WTC11 (cell line): Measurements from ENCODE around the gene SPATC1L.

Experiments
- IRF2 ChIP-seq: sonication (generic); formaldehyde crosslinking; IDR thresholded peaks from 2 replicates; pipeline ENCODE4 v1.8.0; 2022; ENCODE audit warnings: low read depth, missing genetic modification reagents, borderline replicate concordance
- TP53 ChIP-seq: sonication (generic); formaldehyde crosslinking; IDR thresholded peaks from 2 replicates; pipeline ENCODE4 v1.8.1; 2023; ENCODE audit warnings: mild to moderate bottlenecking, missing genetic modification reagents
- TF ChIP-seq, protein P1 (sequence below): fragments of 200-600 bp; IDR thresholded peaks from 2 replicates; pipeline ENCODE4 v1.8.0; 2022; ENCODE audit warnings: antibody characterized with exemption
- TF ChIP-seq, protein P2 (sequence below): sonication (generic); formaldehyde crosslinking; IDR thresholded peaks from 2 replicates; pipeline ENCODE4 v1.8.1; 2023; ENCODE audit warnings: mild to moderate bottlenecking, moderate library complexity, missing genetic modification reagents
- TF ChIP-seq, protein P3 (sequence below): sonication (generic); formaldehyde crosslinking; conservative IDR thresholded peaks from 2 replicates; pipeline ENCODE4 v1.8.1; 2023; ENCODE audit warnings: mild to moderate bottlenecking, low read depth, missing genetic modification reagents, moderate library complexity
- TF ChIP-seq, protein P4 (sequence below): sonication (generic); formaldehyde crosslinking; conservative IDR thresholded peaks from 2 replicates; pipeline ENCODE4 v1.8.1; 2022; ENCODE audit warnings: mild to moderate bottlenecking, missing genetic modification reagents

DNA sequence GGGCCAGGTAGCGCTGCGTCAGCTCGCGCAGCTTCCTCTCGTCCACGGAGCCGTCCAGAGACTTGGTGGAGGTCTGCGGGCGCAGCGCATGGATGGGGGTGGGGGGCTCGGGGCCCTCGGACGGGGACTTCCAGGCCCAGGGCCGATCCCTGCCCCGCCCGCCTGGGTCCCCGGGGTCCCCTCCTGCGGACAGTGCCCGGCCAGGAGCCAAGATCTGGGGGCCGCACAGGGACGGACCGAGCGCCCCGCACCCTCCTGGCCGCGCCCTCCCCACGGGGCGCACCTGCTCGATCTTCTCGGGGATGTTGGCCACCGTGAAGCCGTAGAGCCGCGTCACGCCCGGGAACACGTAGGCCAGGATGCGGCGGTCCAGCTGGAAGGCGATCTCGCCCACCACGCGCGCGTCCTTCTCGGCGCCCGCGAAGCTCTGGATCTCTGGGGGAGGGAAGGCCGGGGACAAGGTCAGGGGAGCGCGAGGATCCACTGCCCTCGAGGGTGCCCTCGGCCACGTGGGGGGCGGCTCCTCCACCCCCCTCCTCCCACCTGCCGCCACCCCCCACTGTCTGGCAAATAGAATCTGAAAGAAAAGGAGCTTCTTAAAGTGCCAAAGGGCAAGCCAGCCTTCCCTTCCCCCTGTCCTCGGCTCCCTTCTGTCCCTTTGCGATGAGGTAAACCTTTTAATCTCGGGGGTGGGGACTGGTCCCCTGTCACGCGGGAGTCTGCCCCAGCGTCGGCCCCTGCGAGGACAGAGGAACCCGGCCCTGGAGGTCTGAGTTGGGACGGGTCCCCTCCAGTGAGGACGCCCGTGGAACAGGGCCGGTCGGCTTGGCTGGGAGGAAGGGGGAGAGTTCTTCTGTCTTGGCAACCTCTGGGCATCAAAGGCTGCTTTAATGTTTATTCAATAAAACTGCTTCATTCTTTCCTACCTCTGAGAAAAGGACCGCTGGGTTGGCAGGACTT is 22.3 kb downstream of the SPATC1L start:
- TF ChIP-seq, protein P1, sequence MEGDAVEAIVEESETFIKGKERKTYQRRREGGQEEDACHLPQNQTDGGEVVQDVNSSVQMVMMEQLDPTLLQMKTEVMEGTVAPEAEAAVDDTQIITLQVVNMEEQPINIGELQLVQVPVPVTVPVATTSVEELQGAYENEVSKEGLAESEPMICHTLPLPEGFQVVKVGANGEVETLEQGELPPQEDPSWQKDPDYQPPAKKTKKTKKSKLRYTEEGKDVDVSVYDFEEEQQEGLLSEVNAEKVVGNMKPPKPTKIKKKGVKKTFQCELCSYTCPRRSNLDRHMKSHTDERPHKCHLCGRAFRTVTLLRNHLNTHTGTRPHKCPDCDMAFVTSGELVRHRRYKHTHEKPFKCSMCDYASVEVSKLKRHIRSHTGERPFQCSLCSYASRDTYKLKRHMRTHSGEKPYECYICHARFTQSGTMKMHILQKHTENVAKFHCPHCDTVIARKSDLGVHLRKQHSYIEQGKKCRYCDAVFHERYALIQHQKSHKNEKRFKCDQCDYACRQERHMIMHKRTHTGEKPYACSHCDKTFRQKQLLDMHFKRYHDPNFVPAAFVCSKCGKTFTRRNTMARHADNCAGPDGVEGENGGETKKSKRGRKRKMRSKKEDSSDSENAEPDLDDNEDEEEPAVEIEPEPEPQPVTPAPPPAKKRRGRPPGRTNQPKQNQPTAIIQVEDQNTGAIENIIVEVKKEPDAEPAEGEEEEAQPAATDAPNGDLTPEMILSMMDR: no peak
- no peak for TF ChIP-seq TP53 (CRISPR knock-in tag)
- TF ChIP-seq, protein P2, sequence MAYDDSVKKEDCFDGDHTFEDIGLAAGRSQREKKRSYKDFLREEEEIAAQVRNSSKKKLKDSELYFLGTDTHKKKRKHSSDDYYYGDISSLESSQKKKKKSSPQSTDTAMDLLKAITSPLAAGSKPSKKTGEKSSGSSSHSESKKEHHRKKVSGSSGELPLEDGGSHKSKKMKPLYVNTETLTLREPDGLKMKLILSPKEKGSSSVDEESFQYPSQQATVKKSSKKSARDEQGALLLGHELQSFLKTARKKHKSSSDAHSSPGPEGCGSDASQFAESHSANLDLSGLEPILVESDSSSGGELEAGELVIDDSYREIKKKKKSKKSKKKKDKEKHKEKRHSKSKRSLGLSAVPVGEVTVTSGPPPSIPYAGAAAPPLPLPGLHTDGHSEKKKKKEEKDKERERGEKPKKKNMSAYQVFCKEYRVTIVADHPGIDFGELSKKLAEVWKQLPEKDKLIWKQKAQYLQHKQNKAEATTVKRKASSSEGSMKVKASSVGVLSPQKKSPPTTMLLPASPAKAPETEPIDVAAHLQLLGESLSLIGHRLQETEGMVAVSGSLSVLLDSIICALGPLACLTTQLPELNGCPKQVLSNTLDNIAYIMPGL: no peak
- TF ChIP-seq, protein P3, sequence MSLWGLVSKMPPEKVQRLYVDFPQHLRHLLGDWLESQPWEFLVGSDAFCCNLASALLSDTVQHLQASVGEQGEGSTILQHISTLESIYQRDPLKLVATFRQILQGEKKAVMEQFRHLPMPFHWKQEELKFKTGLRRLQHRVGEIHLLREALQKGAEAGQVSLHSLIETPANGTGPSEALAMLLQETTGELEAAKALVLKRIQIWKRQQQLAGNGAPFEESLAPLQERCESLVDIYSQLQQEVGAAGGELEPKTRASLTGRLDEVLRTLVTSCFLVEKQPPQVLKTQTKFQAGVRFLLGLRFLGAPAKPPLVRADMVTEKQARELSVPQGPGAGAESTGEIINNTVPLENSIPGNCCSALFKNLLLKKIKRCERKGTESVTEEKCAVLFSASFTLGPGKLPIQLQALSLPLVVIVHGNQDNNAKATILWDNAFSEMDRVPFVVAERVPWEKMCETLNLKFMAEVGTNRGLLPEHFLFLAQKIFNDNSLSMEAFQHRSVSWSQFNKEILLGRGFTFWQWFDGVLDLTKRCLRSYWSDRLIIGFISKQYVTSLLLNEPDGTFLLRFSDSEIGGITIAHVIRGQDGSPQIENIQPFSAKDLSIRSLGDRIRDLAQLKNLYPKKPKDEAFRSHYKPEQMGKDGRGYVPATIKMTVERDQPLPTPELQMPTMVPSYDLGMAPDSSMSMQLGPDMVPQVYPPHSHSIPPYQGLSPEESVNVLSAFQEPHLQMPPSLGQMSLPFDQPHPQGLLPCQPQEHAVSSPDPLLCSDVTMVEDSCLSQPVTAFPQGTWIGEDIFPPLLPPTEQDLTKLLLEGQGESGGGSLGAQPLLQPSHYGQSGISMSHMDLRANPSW (CRISPR knock-in tag): no peak
- no peak for TF ChIP-seq IRF2 (CRISPR knock-in tag)
- TF ChIP-seq, protein P4, sequence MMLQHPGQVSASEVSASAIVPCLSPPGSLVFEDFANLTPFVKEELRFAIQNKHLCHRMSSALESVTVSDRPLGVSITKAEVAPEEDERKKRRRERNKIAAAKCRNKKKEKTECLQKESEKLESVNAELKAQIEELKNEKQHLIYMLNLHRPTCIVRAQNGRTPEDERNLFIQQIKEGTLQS (CRISPR knock-in tag): no peak
